Neuron (in vitro differentiated cells): ENCODE results near the gene PAX3.

Source experiments
- H2AFZ ChIP-seq: one replicate; pipeline ENCODE4 v1.6.1; 2013; ENCODE audit warnings: low read depth, mild to moderate bottlenecking, inconsistent platforms, low read length, moderate library complexity
- H3K27me3 ChIP-seq: one replicate; pipeline ENCODE4 v1.6.1; 2013; ENCODE audit warnings: low read length; ENCODE audit not compliant: insufficient read depth
- H3K36me3 ChIP-seq: one replicate; pipeline ENCODE4 v1.6.1; 2013; ENCODE audit warnings: low read length; ENCODE audit not compliant: insufficient read depth
- H3K4me1 ChIP-seq: one replicate; pipeline ENCODE4 v1.6.1; 2013; ENCODE audit warnings: low read length; ENCODE audit not compliant: insufficient read depth
- H3K4me3 ChIP-seq: 2 replicates; pipeline ENCODE4 v1.5.1; 2013; ENCODE audit warnings: mild to moderate bottlenecking, low read length, moderate library complexity
- H3K9me3 ChIP-seq: one replicate; pipeline ENCODE4 v1.6.1; 2013; ENCODE audit warnings: low read length

The PAX3 gene

GRCh38 chr2:222264791-222265320 lies 33.9 kb downstream of the PAX3 start:
- Histone ChIP-seq H3K27me3 (no peaks in the 10 kb centered on the region), H3K4me1 (peaks cover 35% of the 10 kb centered on the region), H3K4me3 (no peak overlapping the region)

GRCh38 chr2:222261504-222261903 lies 37.3 kb downstream of the PAX3 start:
- Histone ChIP-seq H3K9me3 (peaks cover 4% of the 10 kb centered on the region), H2AFZ (no peak overlapping the region), H3K4me3 (no peak overlapping the region), H3K27me3 (no peaks in the 10 kb centered on the region), H3K36me3 (peaks cover 2% of the 10 kb centered on the region), H3K4me1 (peaks cover 2% of the 10 kb centered on the region)

More at GRCh38 chr2:222264791-222265320, 33.9 kb downstream of the PAX3 start:
- Histone ChIP-seq H2AFZ (no peak overlapping the region), H3K36me3 (peaks cover 2% of the 10 kb centered on the region), H3K9me3 (peaks cover 4% of the 10 kb centered on the region)

DNA sequence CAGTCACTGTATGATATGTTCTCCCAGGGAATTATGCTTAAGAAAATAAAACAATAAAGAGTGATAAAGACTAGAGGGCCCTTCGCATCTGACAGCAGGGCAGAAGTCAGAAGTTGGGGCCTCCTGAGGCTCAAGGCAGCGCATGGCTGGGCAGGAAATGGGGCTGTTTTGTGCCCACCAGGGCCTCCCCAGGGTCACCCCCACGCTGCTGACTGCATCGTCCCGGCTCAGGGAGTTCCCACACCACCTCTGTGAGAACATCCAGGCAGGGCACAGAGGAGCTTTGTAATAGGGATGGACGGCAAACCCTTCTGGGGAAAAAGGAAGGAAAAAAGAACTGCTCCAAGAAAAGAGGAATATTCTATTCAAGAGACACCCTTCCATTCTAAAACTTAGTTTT lies 41.2 kb downstream of the PAX3 start:
- Histone ChIP-seq H2AFZ (no peak overlapping the region), H3K4me1 (no peaks in the 10 kb centered on the region), H3K36me3 (no peaks in the 10 kb centered on the region), H3K4me3 (no peak overlapping the region), H3K9me3 (peaks cover 3% of the 10 kb centered on the region), H3K27me3 (no peaks in the 10 kb centered on the region)

DNA sequence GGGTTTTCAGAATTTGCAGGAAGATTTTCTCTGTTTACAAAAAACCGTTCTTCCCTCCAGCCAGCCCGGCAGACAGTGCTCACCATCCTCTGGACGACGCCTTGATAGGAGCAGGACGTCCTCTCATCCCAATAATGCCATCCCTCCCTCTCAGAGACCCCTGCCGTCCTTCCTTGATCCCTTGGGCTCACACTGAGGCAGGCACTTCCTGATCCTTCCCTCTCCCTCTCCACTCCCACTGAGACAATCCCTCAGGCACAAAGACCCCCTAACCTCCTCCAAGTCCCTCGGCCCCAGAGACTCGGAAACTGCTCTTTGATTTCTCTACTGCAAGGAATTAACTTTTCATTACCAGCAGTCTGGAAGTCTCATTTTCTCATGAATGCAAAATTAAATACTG lies 42.5 kb downstream of the PAX3 start:
- H3K4me1 ChIP-seq, result no peaks in the 10 kb centered on the region
- no peaks in the 10 kb centered on the region for H3K27me3 ChIP-seq
- no peaks in the 10 kb centered on the region for H3K36me3 ChIP-seq
- no peak overlapping the region for H2AFZ ChIP-seq
- H3K9me3 ChIP-seq, result peaks cover 3% of the 10 kb centered on the region
- H3K4me3 ChIP-seq, result no peak overlapping the region

DNA sequence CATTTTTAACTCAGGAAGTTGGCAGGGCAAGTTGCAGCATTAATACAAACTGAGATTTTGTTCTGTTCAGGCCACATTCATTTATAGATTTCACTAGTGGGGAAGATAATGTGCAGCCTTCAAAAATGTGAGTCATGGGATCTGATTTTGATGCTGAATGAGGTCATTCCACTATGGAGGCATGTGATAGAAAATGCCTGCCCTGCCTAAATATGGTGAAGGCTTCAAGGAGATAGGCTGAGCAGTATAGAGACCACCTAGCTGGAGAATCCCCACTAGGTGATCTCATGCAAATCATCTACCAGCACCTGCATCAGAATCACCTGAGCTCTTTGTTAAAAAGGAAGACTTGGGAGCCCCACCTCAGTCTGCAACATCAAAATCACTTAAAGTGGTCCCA lies 43.7 kb downstream of the PAX3 start:
- Histone ChIP-seq H3K4me1 (no peaks in the 10 kb centered on the region), H3K36me3 (no peaks in the 10 kb centered on the region), H3K4me3 (no peak overlapping the region), H2AFZ (no peak overlapping the region), H3K9me3 (peaks cover 3% of the 10 kb centered on the region), H3K27me3 (no peaks in the 10 kb centered on the region)

DNA sequence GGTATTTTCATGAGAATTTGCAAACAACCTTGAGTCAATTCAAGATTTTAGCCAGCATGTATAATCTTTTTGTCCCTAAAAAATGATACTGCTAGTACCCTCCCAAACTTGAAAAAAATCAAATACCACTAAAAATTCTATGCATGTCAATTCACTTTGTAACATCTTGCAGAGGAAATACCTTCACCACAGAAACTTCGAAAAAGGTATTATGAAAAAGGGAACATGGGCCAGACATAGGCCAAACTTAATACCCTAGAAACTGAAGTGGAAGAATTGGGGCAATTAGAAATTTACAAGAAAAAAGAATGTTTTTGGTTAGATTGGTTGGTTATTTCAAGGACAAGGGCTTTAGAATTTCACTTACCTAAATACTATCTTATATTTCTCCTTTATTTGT lies 48.5 kb downstream of the PAX3 start:
- H3K4me1 ChIP-seq, result no peaks in the 10 kb centered on the region
- H3K36me3 ChIP-seq, result no peaks in the 10 kb centered on the region
- H3K27me3 ChIP-seq, result no peaks in the 10 kb centered on the region
- no peaks in the 10 kb centered on the region for H3K9me3 ChIP-seq
- H2AFZ ChIP-seq, result no peak overlapping the region
- H3K4me3 ChIP-seq, result no peak overlapping the region

- no peak overlapping the region for H3K4me3 ChIP-seq
- H3K27me3 ChIP-seq, result peaks cover 4% of the 10 kb centered on the region
- H3K4me1 ChIP-seq, result no peaks in the 10 kb centered on the region
- H3K9me3 ChIP-seq, result no peaks in the 10 kb centered on the region
- H2AFZ ChIP-seq, result no peak overlapping the region
- H3K36me3 ChIP-seq, result no peaks in the 10 kb centered on the region
Observed at GRCh38 chr2:222249444-222249843, 49.4 kb downstream of the PAX3 start.

DNA sequence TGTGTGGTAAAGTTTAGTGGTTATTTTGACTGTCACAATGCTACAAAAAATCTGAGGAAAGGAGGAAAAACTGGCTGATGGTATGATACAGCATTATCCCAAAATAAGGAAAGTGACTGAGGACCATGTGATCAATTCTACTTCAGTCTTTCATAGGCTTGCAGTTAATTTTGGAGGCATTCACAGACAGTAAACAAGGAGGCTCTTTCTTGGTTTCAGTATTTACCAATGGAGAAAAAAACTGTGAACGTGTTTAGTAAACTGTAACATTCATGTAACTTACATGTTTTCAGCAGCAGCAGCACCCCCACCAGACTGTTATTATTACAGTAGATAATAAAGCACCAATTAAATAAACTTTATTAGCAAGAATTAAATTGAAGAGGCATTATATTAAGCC lies 50.0 kb downstream of the PAX3 start:
- H3K4me3 ChIP-seq, result no peak overlapping the region
- H2AFZ ChIP-seq, result no peak overlapping the region
- peaks cover 6% of the 10 kb centered on the region for H3K27me3 ChIP-seq
- H3K4me1 ChIP-seq, result no peaks in the 10 kb centered on the region
- peaks cover 2% of the 10 kb centered on the region for H3K36me3 ChIP-seq
- no peaks in the 10 kb centered on the region for H3K9me3 ChIP-seq

DNA sequence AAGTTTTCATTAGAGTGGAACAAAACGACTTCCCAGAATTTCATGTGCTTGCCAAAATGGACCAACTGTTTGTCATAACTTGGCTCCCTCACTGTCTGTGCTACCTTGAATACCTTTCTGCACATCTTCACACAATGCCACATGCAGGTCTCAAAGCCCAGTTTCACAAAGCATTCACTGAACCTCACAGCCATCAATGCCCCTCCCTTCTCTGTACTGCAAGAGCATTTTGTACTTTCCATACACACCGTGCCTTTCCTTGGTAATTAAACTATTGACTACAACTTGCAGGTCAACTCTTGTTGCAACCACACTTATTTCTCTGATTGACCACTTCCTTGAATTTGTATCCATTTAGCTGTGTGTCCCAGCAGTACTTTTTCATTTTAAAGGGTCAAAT lies 50.5 kb downstream of the PAX3 start:
- H3K4me3 ChIP-seq, result no peak overlapping the region
- peaks cover 6% of the 10 kb centered on the region for H3K27me3 ChIP-seq
- H2AFZ ChIP-seq, result no peak overlapping the region
- H3K9me3 ChIP-seq, result no peaks in the 10 kb centered on the region
- no peaks in the 10 kb centered on the region for H3K4me1 ChIP-seq
- H3K36me3 ChIP-seq, result peaks cover 2% of the 10 kb centered on the region

DNA sequence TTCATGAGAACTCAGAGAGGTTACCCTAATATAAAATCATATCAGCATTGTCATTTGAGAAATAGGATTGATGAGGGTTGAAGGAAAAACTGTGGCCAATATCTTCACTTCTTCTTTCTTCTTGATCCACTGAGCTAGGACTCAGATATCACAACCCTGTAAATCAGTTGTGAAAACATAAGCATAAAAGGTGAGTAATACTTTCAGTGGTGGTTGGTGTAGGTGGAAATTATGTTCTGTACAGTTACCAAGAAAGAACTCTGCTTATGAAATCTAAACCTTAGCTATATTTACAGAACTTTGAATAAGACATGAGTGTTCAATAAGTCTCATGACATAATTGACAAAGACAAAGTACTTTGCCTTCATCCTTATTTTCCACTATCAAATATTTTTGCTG lies 56.3 kb downstream of the PAX3 start:
- peaks cover 40% of the 10 kb centered on the region for H3K4me1 ChIP-seq

GRCh38 chr2:222241128-222241870 lies 57.5 kb downstream of the PAX3 start:
- H3K4me1 ChIP-seq, result peaks cover 45% of the 10 kb centered on the region
- no peaks in the 10 kb centered on the region for H3K9me3 ChIP-seq
- H3K27me3 ChIP-seq, result peaks cover 6% of the 10 kb centered on the region

More for the DNA sequence above, 56.3 kb downstream of the PAX3 start:
- H3K4me3 ChIP-seq, result no peak overlapping the region
- H3K9me3 ChIP-seq, result no peaks in the 10 kb centered on the region
- H2AFZ ChIP-seq, result no peak overlapping the region
- peaks cover 7% of the 10 kb centered on the region for H3K36me3 ChIP-seq
- peaks cover 6% of the 10 kb centered on the region for H3K27me3 ChIP-seq

GRCh38 chr2:222240676-222241049 lies 58.1 kb downstream of the PAX3 start:
- Histone ChIP-seq H3K4me3 (no peak overlapping the region), H3K27me3 (peaks cover 6% of the 10 kb centered on the region), H3K36me3 (peaks cover 7% of the 10 kb centered on the region), H3K4me1 (peaks cover 45% of the 10 kb centered on the region), H3K9me3 (no peaks in the 10 kb centered on the region), H2AFZ (no peak overlapping the region)

More at GRCh38 chr2:222241128-222241870, 57.5 kb downstream of the PAX3 start:
- no peak overlapping the region for H2AFZ ChIP-seq
- H3K36me3 ChIP-seq, result peaks cover 7% of the 10 kb centered on the region
- no peak overlapping the region for H3K4me3 ChIP-seq

DNA sequence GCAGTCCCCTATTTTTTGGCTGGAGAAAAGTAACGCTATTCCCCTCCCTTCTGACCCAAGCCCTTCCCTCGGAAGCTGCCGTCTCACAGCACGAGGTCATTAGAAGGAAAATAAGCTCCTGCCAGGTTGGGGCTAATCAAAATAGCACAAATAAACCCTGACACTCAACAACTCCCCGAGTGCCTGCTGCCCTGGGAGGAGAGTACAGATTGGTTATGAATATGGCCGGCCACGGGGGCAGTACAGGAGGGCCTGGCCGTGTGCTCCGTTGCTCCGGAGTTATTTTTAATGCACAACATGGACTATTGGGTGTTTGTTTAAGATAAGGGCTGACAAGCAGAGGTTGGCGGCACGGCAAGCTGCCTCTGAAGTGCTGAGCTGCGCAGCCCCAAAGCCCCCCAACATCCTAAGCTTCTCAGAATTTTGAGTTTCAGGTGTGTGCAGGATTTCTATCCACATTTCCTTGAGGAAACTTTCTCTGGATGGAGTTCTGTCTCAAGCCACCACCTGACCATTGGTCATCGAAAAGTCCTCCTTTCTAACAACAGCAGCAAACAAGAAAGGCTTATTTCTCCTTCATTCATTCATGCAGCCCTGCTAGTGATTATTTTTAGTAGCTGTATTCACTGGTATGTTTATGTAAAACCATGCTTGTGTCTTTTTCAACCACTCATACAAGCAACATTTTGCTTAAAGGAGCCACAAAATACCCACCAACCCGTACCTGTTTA lies 58.7 kb downstream of the PAX3 start:
- Histone ChIP-seq H3K36me3 (peaks cover 7% of the 10 kb centered on the region), H3K4me1 (peaks cover 45% of the 10 kb centered on the region), H3K4me3 (no peak overlapping the region), H3K9me3 (no peaks in the 10 kb centered on the region), H2AFZ (no peak overlapping the region), H3K27me3 (peaks cover 6% of the 10 kb centered on the region)
